WI38 (cell line): ENCODE data around the gene RBM20.
A peak's percentile ranks its signal among the peaks of the same experiment; 100 is the strongest.

Experiments
- H3K4me3 ChIP-seq: 2 replicates; pipeline ENCODE4 v1.5.1; 2011; ENCODE audit warnings: low read depth, mild to moderate bottlenecking, control low read depth, low read length
- CTCF ChIP-seq: IDR thresholded peaks from 2 replicates; pipeline ENCODE4 v1.5.1; 2012; ENCODE audit warnings: low read depth, mild to moderate bottlenecking, control low read depth, low read length

Gene RBM20

GRCh38 chr10:110672580-110672919, 28.4 kb downstream of the RBM20 start:
- H3K4me3 ChIP-seq, result peak overlapping the region; percentile 75
- TF ChIP-seq CTCF, result no peak

DNA sequence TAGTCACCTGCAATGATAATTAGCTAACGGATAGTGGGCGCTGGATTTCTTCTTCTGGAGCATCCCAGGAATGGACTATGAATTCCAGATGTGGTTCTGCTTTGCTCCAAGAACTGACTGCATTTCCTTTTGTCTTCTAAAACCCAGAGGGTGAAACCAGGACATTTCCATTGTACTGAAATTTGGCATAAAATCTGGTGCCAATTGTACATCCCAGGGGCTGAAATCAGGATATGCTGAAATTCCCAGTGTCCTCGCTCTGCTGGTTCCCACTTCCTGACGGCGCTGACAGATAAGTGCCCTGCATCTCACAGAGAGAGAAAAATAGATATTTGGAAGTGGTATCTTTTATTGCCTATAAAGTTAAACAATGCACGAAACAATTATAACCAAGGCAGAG, 31.9 kb downstream of the RBM20 start:
- no peak for TF ChIP-seq CTCF
- no peak overlapping the region for H3K4me3 ChIP-seq

- no peak for TF ChIP-seq CTCF
- no peak overlapping the region for H3K4me3 ChIP-seq
Observed at GRCh38 chr10:110679486-110680272, 35.5 kb downstream of the RBM20 start.

GRCh38 chr10:110680273-110681020, 36.3 kb downstream of the RBM20 start:
- TF ChIP-seq CTCF, result no peak

DNA sequence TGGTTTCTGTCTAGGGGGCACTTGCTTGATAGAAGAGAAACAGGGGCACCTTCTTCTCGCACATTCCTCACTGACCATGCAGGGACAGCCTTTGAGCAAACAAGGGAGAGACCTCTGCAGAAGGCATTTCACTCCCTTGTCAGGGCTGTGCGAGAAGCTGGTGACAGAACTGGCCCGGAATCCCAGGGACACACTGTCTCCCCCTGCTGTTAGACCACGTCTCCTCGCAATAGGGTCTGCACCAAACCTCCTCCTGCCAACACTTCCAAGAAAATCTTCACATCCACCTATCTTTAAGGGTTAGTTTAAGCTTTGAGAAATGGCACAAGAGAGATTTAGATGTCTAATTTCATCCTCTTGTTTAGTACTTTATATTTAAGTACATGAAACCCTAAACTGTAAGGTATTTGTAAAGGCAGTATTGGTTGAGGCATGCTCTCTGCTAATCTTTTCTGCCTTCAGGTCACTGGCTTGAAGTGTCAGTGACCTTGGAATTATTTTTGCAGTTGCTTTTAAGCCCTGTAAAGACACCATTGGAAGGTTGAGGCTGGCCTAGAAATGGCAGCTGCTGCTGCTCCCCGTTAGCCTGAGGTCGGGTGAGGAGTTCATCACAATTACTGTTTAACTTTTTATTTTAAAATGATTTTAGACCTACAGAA, 37.0 kb downstream of the RBM20 start:
- no peak overlapping the region for H3K4me3 ChIP-seq
- TF ChIP-seq CTCF, result peak; percentile 79

More at GRCh38 chr10:110680273-110681020, 36.3 kb downstream of the RBM20 start:
- no peak overlapping the region for H3K4me3 ChIP-seq

DNA sequence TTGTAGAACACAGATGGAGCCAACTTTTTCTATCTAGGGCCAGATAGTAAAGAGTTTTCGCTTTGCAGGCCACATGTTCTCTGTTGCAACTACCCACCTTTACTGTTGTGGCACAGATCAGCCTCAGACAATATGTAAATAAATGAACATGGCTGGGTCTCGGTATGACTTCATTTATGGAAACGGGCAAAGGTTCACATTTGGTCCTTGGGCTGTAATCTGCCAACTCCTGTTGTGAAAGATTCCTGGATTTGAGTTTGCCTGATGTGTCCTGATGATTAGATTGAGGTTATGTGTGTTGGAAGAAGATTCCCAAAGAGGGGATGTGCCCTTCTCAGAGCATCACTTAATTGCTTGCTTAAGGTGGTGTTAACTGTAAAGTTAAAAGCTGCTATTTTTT, 38.2 kb downstream of the RBM20 start:
- TF ChIP-seq CTCF, result no peak

More for the DNA sequence above, 38.2 kb downstream of the RBM20 start:
- H3K4me3 ChIP-seq, result no peak overlapping the region
